ENCODE measurements around the gene SNCAIP.

Gene SNCAIP

DNA sequence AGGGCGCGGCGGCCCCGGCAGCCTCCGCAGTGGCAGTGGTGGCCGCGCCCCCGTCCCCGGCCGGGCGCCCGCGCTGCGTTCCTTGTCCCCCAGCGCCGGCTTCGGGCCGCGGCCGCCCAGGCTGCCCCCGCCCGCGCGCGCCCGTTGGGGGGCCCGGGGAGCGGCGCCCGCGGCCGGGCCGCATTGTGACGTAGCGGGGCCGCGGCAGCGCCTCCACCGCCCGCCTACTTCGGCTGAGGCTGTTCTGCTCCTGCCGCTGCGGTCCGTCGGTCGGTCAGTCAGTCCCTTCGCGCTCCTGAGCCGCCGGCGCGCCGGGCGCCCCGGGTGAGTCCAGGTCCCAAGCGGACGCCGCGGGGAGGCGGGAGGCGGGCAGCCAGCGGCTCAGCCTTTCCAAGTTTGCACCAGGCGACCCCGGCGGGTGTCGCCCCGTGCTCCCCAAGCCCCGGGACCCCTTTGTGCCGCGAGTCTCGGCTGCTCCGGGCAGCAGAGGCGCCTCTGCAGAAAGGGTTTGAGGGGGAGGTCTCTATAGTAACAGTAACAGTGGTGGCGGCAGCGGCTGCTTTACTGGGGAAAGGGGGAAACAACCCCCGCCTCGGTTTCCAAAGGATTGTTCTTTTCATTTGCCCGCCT, at the start of gene SNCAIP:
Gene SNCAIP (plus strand): TSS at position 277 of the 630 bp plus-strand sequence. CDS start 78,898 bp downstream, outside the sequence.
- no peak for DNase-seq

DNA sequence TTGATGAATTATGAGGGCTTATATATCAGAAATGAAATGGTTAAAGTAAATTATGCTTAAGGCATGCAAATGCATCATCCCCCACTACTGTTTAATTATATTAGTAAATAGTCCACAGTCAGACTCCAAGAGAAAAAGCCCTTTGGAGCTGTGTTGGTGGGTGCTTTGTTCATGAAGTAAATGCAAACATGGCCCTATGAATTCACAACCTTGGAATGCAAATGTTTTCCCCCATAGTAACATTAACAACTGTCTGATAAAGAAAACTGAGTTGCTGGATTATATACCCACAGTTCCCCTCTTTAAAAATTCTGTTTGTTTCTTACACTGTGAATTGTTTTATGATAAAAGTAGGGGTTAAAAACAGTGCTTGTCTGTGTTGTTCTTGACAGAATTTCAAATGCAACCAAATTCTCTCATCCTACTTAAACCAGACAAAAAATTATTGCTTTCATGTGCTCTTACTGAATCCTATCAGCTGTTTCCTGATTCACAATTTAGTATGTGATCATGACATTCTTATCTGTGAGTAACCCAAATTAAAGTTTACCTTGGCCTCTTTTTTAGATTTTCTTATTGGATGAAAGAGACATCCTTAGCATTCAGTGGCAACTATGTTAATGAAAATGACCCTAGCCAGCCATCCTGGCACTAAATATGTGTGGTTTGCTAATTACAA, 48.5 kb upstream of the SNCAIP start:
- no peak for DNase-seq

DNA sequence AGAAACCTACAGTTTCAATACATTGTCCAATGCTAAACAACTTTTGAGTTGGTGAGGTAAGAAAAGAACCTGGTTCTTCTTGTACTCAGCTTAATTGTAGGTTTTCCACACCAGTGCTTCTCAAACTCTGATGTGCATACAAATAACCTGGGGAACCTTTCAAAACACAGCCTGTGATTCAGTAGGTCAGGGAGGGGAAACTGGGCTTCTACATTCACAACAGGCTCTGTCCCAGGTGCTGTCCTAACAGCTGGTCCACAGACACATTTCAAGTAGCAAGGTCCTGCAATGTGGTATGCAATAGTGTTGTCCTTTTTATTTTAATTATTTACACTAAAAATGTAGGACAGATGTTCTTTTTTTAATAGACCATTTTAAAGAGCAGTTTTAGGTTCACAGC, 47.4 kb upstream of the SNCAIP start:
- no peak for DNase-seq

DNA sequence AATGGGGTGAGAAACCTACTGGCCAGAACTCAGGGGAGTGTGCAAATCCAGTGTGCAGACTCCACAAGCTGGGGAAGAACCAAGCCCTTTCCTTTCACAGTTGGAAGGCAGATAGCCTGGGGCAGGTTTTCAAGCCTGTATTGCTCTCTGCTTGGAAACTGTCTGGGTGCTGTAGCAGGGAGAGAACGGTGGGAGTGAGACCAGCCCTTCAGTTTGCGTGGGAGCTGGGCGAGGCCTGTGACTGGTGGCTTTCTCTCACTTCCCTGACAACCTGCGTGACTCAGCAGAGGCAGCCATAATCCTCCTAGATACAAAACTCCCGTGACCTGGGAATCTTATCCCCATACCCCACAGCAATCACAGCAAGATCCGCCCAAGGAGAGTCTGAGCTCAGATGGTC, 44.9 kb upstream of the SNCAIP start:
- DNase-seq, result no peak

DNA sequence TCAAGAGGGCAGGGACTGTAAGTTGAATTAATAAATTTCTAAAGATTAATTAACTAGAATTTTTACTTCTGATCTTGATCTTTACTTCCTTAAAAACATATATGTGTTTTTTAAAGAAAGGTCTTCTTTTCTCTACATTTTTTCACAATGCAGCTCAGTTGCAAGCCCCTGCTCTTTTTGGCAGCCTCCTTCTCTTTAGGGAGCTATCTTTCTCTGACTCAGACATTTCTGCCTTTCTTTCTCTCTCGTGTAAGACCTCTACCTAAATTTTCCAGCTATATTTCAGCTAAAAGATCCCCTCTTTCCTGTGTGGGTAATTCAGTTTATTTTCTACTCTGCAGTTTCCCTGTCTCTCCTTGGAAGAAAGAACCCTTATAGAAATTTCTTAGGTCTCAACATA, 38.3 kb upstream of the SNCAIP start:
- DNase-seq, result no peak

DNA sequence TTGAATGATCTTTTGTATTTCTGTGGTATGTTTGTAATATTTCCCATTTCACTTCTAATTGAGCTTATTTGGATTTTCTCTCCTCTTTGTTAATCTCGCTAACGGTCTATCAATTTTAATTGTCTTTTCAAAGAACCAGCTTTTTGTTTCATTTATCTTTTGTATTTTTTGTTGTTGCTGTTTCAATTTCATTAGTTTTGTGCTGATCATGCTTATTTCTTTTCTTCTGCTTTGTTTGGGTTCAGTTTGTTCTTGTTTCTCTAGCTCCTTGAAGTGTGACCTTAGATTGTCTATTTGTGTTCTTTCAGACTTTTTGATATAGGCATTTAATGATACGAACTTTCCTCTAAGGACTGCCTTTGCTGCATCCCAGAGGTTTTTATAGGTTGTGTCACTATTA, 28.4 kb upstream of the SNCAIP start:
- no peak for DNase-seq

DNA sequence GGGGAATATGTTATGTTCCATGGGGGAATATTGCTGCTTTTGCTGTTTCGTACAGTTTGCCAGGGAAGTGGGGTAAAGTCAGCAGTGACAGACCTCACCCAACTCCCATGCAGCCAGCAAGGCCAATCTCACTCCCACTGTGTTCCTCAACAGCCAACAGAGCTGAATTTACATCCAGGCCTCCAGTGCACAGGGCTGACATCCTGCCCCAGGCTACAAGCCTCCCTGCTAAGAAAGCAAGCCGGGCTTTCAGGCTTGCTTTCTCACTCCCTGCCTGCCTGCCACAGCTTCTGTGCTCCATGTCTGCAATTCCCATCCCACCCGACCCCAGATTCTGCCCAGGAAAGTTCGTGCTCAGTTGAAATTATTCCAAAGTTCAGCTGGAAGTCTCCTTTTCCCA, 25.5 kb upstream of the SNCAIP start:
- no peak for DNase-seq

DNA sequence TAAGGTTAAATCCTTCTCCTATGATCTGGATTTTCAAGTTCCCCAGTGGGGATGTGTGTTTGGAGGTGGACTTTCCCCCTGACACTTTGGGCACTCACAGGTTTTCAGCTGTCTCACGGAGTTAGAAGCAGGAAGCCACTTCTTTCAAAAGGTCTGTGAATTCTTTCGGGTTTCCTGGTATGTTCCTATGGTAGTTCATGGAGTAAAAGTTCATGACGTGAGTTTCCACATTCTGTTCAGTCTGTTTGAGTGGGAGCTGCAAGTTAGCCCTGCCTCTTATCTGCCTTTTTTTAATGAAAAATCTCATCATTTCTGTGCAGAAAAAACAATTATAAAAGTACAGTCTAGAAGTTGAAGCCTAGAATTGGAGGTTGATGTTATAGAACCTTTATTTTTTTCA, 24.9 kb upstream of the SNCAIP start:
- no peak for DNase-seq

DNA sequence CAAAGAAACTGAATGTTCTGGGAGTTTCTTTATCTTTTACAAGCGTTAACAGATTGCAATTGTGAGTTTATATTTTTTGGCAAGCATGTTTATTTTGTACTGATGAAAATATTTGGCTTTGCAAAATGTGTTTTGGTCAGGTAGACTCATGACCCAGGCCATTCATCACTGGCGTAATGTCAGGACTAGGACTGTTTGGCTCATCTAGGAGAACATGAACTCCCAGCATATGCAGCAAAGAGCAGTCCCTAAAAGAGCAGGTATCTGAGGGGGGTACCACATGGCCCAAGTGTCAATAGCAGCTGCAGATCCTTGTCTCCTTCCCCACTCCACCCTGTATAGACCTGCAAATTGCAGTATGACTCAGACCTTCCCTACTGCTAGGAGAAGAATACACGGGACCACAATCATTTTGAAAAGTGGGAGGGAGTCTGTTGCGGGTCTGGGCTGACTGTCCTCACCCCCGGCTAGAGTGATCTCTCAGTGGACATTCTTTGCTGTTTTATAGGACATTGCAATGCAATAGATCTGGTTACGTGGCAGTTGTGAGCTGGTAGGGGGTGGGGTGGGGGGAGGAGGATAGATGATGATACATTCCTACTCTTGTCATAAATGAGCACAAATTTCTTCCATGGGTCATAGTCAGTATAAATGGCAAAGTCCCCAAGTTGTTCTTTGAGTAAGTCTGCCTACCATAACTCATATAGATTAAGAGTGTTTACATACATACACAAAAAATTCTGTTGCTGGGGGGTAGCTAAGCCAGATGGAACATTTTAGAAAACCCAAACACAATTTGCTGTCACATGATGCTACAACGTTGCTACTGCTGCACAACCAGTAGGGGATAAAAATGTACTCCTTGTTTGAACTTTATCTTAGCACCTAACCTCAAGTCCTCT, 20.8 kb upstream of the SNCAIP start:
- DNase-seq, result no peak

DNA sequence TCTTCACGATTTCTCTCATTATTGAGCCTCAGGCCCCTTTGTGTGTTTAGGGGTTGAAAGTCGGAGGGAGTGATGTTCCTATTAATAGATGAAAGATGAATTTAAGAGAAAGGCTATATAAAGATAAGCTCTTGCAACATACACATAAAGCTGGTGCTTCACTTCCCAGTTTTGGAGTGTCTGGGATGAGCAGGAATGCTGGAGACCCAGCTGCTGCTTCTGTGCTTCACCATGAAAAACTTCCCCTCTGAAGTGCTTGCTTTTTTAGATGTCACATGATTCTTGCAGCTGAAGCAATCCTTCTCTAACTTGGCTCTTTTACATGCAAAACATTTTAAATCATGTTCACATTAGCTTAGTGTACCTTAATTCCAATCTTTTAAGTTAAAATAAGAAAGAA, 19.7 kb upstream of the SNCAIP start:
- no peak for DNase-seq

DNA sequence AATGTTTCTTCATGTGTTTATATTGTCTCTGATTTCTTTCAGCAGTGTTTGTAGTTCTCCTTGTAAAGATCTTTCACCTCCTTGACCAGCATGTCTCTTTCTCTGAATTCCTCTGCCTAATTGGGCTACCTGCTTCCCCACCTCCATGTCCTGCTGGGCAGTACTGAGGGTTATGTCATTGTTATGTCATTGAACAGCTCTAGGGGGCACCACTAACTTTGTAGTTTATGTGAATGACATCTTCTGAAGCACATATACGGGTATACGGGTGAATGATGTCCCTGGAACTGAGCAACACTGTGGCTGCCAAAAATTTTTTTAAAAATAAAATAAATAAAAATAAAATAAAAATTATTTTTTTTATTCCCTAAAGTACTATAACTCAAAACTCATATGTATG, 16.9 kb upstream of the SNCAIP start:
- DNase-seq, result no peak

DNA sequence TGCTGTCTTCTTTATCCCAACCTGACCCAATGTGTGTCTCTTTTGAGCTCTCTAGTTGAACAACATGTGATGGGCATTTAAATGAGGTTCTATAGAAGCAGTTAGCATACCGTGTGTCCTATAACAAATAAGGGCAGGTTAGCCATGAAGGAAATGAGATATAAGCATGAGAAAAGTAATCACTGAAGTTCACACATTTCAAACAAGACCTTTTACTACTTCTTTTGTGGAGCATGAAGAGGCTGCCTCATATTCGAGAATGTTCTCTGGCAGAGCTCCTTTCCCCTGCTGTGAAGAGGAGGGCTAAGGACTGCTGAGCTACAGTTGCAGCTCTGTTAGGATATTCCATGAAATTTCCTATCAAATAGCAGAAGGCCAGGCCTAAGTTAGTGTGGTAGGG, 15.2 kb upstream of the SNCAIP start:
- DNase-seq, result no peak

DNA sequence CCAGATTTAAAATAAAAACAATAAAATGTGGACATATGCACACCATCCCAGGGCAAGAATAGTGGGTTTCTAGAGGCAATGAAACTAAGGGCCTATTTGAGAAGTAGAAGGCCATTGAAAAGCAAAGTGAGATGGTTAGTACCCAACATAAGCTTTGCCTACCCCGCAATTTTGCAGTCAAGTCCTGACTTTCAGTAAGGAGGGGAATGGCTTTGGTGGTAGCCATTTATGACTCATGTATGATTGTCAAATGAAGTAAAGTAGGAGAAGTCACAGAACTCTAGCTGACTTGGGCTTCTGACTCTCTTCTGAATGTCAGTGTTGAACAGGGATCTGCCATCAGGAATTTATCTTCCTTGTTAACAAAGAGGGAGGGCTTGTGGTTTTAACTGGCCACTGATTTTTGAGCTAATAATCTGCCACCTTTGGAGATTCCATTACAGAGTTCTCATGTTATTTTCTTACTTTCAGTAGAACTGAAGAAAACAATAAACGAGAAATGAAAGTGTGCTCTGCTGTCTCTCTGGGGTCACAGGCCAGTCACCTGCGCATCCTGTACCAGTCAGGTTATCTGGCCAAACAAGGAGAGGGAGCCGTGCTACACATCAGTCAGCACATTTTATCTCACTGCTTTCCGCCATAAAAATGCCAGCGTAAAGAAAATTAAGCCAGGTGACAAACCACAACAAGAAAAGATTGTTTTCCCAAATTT, 14.3 kb upstream of the SNCAIP start:
- no peak for DNase-seq

DNA sequence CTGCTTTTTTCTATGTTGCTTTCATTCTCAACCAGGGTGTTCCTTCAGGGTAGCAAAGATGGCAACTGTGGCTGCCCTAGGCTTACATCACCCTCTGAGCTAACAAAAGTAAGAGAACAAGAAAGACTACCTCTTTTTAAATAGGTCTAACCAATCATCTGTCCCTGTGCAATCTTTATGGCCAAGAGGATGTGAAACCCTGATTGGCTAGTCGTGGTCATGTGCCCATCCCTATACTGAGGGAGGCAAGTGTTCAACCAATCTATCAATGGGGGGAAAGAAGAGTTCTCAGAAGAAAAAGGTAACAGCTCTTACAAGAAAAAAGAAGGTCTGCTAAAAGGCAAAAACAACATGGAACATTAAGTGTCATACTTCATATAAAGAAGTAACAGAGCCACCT, 11.7 kb upstream of the SNCAIP start:
- DNase-seq, result no peak

DNA sequence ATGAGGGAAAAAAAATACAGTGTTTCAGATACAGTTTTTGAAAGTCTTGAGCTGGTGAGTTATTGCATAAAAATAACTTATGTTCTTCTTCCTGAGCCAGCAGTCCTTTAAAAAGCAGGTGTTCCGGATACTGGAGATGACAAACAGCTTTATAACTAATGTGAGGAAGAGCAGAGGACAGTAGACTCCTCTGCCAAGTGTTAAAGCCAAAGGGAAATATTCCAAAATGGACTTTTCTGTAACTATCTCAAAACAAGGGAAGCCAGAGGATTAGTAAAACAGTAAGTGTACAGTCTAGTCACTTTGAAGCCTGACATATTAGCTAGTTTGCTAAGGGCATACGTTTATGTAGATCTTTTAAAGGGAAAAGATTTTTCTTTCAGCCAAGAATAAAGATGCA, 11.0 kb upstream of the SNCAIP start:
- DNase-seq, result no peak

DNA sequence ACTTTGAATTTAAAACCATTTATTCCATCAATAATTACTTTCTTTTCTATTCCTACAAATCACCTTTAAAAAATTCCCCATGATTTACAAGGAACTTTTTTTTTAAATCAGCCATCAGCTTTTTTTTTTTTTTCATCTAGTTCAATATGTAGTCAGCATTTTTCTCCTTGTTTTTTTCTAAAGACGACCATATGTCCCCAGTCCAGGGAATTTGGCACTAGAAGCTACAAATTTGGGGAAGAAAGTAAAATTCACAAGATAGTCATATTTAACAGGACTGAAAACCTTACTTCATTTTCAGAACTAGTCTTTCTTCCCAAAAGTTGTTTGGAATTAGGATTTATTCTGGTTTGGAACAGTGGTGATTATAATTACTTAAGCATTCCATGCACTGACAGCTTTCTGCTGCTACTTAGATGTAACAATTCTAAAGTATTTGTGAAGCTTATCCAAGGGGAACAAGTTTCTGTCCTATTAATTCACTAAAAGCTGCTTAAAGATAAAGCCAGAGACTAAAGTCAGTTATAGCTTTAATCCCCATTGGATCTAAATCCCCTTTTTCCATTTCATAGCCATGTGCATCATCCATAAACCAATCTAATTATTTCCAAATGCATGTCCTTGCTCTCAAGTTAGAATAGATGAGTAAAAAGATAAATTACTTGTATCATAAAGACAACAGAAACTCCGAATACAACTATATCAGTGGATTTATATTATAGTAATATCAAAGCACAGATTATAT, 7.4 kb upstream of the SNCAIP start:
- DNase-seq, result no peak

DNA sequence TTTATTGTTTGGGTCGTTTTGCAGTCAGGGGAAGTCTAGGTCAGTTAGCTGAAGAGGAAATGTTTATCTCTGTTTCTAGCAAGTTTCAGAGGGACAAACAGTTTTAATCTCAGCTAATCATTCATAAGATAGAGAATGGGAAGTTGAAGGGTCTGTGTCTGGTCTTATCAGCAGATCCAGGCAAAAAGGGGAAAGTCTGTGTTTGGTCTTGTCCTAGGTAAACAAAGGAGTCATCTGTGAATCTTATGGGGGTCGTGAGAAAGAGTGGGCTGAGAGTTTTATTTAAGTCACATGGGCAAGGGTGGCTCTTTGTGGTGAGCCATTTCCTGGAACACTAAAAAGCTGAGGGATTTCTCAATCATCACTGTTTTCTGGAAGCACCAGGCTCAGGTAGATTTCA, 5.6 kb upstream of the SNCAIP start:
- no peak for DNase-seq

DNA sequence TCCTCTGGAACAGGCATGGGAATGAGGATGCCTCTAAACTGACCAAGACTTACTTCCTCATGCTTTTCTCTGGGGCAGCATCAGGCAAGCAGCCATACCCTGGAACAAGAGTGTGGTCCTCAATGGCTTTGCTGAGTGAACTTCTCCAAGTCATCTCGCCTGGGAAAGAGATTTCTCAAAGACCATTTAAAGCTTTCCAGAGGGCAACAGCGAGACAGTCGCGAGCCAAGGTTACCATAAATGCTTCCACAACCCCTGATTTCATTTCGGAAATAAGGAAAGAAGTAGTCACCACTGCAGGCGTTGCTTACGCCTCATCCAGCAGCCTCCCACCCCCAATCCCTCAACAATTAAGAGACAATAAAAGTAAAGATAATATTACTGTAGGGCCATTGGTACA, 1.1 kb upstream of the SNCAIP start:
- DNase-seq, result no peak

DNA sequence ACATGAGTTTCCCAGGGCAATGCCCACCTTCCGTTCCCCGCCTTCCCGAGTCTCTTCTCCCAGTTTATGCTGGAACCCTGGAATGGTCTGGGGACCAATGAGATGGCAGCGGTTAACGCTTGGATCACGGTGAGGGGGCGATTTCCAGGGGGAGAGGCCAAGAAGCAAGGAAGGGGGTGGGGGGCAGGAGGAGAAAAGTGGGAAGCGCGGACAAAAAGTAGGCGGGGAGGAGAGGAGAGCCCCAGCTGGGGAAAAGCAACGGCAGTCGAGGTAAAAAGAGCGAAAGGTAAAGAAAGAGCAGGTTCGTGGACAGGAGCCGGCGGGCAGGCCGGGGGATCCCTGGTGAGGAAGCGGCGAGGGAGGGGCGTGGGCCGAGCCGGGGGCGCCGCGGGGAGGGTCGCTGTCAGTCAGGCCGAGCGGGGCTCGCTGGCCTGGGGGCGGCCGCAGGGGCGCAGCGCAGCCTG, 508 bp upstream of the SNCAIP start:
- no peak for DNase-seq

DNA sequence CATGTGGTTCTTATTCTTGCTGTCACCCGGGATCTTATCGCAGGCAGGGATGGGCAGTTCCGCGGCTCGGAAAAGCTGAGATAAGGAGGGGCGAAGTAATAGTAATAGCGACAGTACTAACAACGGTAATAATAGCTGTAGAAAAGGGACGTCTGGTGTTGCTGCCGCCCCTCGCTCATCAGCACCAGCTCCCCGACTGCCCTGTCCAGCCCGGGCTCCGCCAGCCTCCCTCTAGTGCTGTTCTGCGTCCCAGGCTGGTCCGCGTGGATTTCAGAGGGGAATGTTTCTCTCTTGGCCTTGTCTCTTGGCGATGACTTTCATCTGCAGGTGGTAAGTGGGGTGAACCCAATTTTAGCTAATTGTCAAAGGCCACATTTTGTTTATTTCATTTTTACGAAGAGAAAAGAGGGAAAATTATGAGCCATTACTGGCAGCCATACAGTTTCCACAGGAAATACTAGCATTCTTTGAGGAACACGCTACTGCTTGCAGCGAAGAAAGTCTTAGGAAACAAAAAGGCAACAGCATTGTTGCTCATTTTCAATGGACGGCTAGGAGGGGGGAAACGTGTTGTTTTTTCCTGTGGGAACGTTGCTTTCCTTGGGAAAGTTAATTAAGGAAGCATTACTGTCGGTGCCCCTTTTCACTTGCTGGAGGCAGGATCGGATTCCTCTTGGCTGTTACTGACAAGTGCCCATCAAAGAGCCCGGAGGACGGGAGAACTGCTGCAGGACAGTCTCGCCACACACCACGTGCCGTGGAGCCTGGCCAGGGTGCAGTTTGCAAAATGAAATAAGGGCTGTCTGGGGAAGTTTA, 762 bp downstream of the SNCAIP start:
- no peak for DNase-seq

DNA sequence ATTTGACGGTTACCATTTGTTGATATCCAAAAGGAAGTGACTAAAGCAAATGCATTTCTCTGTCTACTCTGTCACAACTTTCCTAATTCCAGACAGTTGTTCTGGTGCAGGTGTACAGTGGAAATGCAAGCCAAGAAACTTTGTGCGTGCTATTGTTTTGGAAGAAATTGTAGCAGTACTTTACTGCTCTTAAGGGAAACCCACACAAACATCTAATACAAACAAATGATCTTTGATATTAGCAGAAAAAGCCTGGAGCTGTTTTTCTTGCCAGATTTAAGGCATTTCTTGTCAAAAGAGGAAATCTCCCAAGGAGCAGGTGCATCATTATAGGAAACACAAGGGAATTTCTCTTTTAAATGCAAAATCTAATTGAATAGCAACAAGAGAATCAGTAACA, 2.0 kb downstream of the SNCAIP start:
- no peak for DNase-seq

DNA sequence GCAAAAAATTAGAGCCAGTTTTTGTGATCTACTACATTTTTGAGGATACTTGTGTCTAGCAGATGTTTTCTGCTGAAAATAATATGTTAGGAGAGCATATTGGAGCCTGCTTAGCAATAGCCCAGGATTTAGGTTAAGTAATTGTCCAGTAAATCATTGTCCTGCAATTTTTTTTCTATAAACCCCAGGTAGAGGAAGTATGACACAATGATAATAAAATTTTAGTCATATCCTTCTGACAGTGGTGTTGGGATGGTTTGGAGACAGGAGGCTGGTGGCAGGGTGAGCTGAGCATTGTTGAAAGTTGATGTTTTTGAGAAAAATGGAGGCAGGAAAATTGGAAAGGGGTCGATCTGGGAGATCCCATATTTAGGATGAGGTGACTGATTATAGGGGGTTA, 3.5 kb downstream of the SNCAIP start:
- no peak for DNase-seq
